Activated CD8-positive, alpha-beta memory T cell treated with anti-CD3 and anti-CD28 coated beads, Interleukin-2, amount 50 U/mL, for 1 hour (primary cell): ENCODE measurements around the gene MLN.

Experiments used
- DNase-seq: peaks from one replicate; pipeline ENCODE4 v3.0.0-alpha.2; 2020; ENCODE audit errors: extremely low read depth

MLN gene

DNA sequence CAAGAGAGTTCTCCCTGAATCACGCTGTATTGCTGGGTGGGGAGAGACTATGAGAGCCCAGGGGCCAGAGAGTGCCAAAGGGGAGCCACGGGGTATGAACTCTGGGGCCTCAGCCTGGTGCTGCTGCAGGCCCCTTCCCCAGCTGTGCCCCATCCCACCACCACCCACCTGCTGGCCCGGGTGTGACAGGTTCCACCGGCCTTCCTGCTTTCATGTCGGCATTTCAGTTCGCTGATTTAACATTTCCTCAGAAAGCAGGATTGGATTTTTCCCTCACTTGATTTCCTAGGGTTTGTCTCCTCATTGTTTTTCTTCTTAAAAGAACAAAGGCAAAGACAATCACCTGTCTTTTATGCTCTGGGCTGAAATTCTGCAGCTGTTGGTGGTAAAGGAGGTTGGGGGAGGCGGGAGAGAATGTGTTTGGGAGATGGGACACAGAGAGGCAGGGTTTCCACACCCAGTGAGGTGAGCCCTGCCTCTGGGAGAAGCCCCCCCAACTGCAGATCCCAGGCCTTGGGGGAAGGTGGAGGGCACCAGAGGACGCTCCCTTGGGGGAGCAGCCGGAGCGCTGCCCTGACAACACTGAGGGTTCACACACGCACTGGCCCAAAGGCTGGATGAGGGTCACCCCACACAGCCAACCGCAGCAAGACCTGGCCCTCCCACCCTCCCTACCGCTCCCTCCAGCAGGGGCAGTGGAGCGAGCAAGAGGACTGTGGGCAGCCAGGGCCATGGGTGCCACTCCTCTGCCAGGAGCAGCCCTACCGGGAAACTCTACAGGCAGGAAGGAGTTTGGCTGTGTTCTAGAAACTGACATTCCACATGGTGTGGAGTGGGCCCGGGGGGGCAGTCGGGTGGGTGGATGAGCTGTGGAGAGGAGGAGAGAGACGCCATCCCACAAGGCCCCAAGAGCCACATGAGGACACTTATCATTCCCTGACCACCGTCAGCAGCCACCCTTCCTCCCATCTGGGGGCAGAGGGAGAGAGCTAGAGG lies 10.5 kb upstream of the MLN start:
- DNase-seq = no peak

DNA sequence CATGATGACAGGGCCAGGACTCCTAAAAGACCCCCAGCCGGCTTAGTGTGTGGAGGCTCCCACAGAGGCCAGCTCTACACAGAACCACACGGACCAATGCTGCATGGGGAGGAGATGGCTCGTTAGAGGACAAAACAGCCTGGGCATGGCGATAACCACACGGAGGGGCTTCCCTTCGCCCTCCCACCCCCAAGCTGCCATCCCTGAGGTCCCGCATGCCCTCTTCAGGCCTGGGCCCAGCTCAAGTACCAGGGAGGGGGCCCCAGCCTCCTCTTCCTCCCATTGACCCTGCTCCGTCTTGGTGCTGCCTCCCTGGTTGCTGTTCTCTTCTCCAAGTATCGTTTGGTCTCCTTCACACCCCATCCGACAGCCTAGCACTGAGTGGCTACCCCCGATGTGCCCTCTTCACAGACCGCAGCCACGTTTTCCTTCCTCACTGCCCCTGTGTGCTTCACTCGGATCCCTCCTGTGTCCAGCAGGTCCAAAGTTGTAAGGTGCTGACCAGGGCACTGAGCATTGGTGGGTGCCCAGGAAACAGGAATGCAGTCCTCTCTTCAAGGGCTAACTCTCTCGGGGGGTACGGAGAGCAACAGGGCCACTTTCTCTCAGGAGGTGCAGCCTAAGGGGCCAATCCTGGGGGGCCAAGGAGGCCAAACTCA lies 9.6 kb upstream of the MLN start:
- DNase-seq = no peak

DNA sequence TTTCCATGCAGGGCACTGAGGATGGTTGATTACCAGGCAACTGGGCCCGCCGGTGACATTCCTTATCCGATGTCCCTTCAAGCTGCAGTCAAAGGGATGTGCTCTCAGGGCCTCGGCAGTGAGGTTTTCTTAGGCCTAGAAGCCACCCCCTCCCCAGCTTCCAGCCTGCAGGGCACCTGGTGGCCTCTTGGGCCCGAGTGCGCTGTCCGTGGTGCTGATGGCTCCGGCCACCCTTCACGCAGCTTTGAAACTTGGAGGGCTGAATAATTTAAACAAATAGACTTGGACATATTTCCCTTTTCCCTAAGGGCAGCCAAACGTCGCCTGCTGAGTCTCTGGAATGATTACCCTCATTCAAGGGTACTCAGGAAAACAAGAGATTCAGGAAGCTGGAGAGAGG lies 8.9 kb upstream of the MLN start:
- DNase-seq = no peak

GRCh38 chr6:33809594-33809993 lies 5.8 kb upstream of the MLN start:
- no peak for DNase-seq

DNA sequence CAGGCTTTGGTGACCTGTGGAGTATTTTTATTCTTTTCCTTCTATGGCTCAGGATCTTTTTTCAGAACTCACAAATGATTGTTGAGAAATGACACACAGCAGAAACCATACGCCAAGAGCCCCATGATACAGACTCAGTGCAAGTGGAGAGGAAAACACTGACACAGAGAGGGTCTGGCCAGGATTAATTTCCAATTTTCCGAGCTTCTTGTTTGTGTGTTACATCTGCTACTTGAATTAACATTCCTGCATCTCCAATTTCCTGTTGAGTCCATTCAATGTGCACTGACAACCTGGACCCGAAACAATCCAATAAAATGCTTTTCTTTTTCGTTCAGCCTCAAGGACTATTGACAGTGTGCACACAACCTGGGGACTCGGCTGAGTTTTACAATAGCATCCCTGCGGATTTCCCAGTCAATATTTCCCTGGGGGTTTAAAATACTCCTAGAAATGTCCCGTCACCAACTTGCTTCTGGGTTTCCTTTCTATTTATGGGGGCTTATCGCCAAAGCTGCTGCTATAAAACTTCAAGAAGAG lies 4.9 kb upstream of the MLN start:
- no peak for DNase-seq

DNA sequence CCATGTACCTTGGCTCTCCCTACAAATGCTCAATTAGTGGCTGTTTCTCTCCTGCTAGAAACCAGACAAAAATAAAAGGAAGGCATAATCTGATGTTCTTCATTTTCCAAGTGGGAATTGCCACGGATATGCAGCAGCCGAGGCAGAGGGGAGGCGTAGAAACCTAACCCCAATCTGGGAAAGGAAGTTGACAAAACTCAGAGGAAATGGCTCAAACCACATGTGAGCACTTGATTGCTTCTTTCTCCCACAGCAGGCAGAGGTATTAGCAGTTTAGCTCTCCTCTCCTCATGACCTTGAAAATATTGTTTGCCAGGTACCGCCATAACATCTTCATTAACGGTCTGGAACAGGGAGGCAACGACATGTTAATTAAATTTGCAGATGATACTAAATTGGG lies 3.8 kb upstream of the MLN start:
- no peak for DNase-seq

- DNase-seq = no peak
Observed at GRCh38 chr6:33806841-33807240, 3.0 kb upstream of the MLN start.

DNA sequence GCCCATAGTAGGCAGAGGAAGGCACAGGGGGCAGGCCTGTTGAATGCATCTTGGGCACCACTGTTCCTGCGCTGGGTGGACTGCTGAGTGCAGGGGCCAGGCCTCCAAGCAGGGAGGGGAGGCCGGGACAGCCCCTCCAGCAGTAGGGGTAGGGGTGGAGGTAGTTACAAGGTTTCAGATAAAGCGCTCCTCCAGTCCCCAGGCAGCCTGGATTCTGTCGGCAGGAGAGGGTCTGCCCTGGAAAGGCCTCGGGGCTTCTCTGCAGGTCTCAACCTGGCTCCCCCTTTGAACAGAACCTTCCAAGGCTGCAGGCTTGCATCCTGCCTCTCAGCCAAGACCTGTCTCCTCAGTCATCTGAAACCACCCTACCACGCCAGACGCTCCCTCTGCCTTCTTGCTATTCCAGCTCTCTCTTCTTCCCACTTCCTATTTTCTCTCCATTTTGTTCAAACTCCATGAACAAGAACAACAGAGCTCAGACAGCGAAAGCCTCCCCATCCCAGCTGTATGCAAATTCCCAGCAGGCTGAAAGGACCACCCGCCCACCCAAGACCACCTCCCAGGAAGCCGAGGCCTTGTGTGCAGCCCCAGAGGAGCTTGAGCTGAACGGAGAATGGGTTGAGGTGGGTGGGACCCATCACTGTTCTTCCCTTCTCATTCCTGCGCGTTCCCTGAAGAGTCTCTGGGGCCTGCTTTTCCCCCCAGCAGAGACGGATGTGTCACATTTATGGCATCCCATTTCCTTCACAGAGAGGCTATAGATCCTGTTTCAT lies 1.4 kb downstream of the MLN start:
- DNase-seq = no peak

GRCh38 chr6:33801611-33802010 lies 2.2 kb downstream of the MLN start:
- DNase-seq = no peak

DNA sequence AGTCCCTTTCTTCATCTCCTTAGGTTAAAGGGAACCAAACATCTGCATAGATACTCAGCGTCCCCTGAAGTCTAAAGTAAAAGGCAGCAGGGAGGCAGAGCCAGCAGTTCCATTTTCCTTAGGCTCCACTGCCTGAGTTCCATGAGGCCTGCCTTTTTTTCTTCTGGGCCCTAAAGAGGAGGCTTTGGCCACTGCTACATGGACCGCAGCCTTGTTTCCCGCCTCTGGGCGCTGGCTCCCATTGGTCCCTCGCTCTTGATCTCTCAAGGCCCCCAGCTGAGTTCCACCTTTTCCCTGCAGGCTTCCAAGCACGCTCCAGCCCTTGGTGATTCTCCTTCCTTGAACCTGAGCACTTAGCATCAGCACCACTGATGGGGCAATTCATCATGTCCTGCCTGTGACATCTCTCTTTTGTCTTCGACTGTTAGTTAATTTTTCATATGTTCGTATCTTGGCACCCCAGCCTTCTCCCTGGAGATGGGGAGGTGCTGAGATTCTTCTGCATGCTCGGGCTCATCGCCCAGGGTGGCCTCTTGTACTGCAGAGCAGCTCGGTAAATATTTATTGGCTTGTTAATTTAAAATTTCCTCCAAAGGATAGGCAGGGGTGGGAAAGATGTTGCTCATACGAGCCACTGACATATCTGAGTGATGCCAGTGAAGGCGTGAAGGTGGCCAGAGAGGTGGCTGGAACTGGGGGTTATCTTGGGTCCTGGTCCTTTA lies 3.4 kb downstream of the MLN start:
- DNase-seq = no peak

GRCh38 chr6:33799454-33800113 lies 4.2 kb downstream of the MLN start:
- no peak for DNase-seq

- DNase-seq = no peak
Observed at GRCh38 chr6:33798343-33798848, 5.4 kb downstream of the MLN start.

GRCh38 chr6:33797626-33798342 lies 6.0 kb downstream of the MLN start:
- DNase-seq = no peak

- DNase-seq = no peak
Observed at GRCh38 chr6:33794910-33795623, 8.7 kb downstream of the MLN start.

DNA sequence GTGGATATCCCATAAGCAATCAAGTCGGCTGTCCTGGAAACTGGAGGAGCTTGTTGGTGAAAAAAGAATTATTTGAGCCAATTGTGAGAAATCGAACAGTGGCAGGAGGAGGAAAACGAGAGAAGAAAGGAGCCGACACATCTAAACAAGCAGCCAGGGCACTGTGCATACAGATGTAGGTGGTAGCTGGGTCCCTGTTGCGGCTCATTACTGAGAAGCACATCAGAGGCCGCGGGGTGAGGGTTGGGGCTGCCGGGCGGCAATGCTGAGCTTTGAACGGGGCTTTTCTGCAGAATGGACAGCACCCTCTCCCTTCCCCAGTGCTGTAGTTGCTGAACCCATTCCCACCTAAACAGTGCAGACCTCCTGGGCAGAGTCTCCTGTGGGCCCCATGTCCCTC lies 10.8 kb downstream of the MLN start:
- DNase-seq = no peak

DNA sequence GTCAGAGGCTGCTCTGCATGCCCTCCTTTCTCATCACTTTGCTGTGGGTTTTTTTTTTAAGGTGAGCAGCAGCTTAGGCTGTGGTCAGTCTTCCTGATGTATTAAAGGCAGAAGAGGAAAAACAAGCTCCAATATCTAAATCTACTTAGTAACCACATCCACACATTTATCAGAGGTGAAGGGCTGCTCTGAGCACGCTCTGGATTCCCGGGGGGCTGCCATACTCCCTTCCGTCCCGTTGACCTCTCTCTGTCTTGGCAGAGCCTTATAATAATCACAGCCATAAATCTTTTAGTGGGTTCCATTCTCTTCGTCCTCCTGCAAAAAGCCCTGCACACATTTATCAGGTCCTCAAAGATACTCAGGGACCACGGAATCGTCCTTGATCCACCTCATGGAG lies 12.2 kb downstream of the MLN start:
- no peak for DNase-seq

- no peak for DNase-seq
Observed at GRCh38 chr6:33790910-33791309, 12.9 kb downstream of the MLN start.

- no peak for DNase-seq
Observed at GRCh38 chr6:33790379-33790778, 13.4 kb downstream of the MLN start.

DNA sequence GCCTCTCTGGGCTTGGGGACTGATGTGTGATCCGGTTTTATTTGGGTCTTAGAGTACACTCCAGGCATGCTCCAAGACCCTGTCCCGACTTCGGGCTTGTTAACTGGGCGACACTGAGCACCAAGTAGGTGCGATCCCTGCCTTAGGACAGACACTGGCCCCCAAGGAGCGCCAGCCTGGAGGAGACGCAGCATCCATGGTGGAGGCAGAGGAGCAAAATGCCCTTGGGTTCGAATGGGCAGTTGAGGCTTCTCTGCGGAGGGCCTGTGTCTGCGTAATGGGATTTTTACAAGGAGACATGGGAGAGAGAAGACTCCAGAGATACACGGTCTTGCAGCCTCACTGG lies 14.3 kb downstream of the MLN start:
- DNase-seq = no peak
